ENCODE data around the gene CFDP1. TPM values are rescaled to one million over a fixed set of nuclear protein-coding genes. Genes with fewer than 3 reads are reported as not detected.

The CFDP1 gene
- total RNA-seq, 1 donor from 2014 or later = 49.0 TPM

DNA sequence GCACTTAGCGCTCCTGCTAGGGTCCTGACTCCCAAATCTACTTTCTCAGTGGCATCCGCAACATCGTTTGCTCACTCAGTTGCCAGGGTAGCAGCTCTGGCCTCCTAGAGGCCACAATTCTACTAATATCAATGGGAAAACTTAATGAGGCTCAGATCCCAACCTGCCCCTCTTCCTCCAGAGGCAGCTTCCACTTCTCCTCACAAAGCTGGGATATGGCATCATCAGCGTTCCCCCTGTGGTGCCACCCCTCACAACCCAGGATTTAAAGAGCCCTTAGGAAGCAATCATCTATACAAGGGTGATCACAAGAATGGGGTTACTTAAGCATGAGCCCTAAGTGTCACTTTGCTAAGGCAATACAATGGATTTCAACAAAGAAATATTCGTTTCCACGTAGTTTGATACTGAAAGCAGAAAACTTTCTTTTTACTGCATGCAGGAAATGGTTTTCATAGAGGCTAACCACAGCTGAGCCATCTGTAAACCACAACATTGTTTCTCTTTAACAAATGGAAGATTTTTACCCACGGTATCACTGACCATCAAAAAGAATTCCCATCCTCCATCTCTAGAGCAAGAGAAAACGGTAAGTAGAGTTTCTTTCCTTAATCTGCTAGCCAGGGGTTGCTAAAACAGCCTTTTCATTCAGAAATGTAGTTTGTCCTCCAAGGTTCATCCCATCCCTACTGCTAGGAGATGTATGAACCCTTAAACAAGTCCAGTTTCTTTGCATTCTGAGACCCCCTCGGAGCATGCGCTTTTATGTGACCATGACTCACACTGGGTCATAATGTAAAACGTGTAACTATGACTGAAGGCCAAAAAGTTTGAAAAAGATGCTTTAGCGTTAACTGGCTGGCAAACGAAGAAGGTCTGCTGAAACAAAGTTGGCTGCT lies 113.5 kb downstream of the CFDP1 start:
- intact Hi-C loops (cut with DNase I) = no loop called here
- Histone ChIP-seq H3K36me3 (no peaks in the 10 kb centered on the region), H3K4me3 (no peak overlapping the region), H3K4me1 (peaks cover 7% of the 10 kb centered on the region), H3K27ac (no peak overlapping the region), H3K9me3 (no peaks in the 10 kb centered on the region), H3K27me3 (no peaks in the 10 kb centered on the region)
- DNase-seq (no peak), ATAC-seq (no peak)
- TF ChIP-seq, protein P1, sequence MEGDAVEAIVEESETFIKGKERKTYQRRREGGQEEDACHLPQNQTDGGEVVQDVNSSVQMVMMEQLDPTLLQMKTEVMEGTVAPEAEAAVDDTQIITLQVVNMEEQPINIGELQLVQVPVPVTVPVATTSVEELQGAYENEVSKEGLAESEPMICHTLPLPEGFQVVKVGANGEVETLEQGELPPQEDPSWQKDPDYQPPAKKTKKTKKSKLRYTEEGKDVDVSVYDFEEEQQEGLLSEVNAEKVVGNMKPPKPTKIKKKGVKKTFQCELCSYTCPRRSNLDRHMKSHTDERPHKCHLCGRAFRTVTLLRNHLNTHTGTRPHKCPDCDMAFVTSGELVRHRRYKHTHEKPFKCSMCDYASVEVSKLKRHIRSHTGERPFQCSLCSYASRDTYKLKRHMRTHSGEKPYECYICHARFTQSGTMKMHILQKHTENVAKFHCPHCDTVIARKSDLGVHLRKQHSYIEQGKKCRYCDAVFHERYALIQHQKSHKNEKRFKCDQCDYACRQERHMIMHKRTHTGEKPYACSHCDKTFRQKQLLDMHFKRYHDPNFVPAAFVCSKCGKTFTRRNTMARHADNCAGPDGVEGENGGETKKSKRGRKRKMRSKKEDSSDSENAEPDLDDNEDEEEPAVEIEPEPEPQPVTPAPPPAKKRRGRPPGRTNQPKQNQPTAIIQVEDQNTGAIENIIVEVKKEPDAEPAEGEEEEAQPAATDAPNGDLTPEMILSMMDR (IDR thresholded peaks at IDR 0.05) = no peak

GRCh38 chr16:75318737-75319136 lies 114.6 kb downstream of the CFDP1 start:
- no peaks in the 10 kb centered on the region for H3K27me3 ChIP-seq
- no peaks in the 10 kb centered on the region for H3K9me3 ChIP-seq
- peaks cover 7% of the 10 kb centered on the region for H3K4me1 ChIP-seq
- no peak overlapping the region for H3K4me3 ChIP-seq
- intact Hi-C loops (cut with DNase I) = no loop called here
- ATAC-seq = no peak
- no peak for DNase-seq
- no peaks in the 10 kb centered on the region for H3K36me3 ChIP-seq
- TF ChIP-seq, protein P1 (IDR thresholded peaks at IDR 0.05) = no peak
- no peak overlapping the region for H3K27ac ChIP-seq

DNA sequence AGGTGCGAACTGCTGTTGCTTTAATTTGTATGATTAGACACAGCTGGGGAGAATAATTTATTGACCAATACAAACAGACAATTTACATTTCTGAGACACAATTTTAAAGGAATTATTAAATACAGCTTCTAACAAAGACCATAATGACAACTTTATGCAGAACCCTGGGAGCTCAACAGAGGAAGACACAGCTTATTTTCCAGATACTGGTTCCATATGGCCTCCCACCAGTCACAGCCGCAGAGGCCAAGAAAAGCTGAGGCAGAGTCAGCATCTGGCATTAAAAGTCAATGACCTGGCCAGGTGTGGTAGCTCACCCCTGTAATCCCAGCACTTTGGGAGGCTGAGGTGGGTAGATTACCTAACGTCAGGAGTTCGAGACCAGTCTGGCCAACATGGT lies 115.8 kb downstream of the CFDP1 start:
- intact Hi-C loops (cut with DNase I) = no loop called here
- Histone ChIP-seq H3K27ac (no peak overlapping the region), H3K4me1 (peaks cover 10% of the 10 kb centered on the region), H3K4me3 (no peak overlapping the region), H3K9me3 (no peaks in the 10 kb centered on the region), H3K27me3 (no peaks in the 10 kb centered on the region), H3K36me3 (peaks cover 7% of the 10 kb centered on the region)
- TF ChIP-seq, protein P1 (IDR thresholded peaks at IDR 0.05) = no peak
- ATAC-seq (no peak), DNase-seq (no peak)

GRCh38 chr16:75317101-75317522 lies 116.2 kb downstream of the CFDP1 start:
- Histone ChIP-seq H3K4me3 (no peak overlapping the region), H3K27me3 (no peaks in the 10 kb centered on the region), H3K9me3 (no peaks in the 10 kb centered on the region), H3K36me3 (peaks cover 7% of the 10 kb centered on the region), H3K4me1 (peaks cover 13% of the 10 kb centered on the region), H3K27ac (no peak overlapping the region)
- ATAC-seq = peak; percentile 85
- no peak for DNase-seq
- TF ChIP-seq, protein P1 (IDR thresholded peaks at IDR 0.05) = no peak
- intact Hi-C loops (cut with DNase I) = no loop called here

DNA sequence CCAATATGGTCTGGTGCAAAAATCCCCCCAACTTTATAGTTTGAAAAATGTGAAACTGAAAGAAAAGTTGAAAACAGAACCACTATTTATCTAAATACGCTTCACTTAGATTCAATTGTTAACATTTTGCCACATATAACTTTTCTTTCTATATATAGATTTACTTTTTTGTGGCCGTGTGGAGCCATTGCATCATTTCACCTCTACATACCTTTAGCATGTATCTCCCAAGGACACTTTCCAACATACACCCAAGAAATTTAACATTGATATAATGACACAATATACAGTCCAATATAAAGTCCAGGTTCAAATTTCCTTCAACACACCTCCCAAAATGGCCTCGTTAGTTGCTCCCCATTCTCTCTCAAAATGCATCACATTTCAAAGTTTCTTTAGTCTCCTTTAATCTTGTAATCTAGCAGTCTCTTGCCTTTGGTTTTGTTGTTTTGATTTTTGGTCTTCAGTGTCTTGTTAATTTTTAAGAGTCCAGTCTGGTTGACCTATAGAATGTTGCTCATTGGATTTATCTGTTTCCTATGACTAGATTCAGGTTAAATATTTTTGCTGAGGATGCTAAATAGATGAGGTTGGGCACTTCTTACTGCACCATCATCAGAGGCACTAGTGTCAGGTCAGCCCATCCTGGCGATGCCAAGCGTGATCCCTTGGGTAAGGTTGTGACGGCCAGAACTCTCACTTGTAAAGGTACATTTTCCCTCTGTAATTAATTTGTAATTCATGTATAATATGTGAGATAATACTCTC lies 117.6 kb downstream of the CFDP1 start:
- H3K4me3 ChIP-seq = no peak overlapping the region
- no peak overlapping the region for H3K27ac ChIP-seq
- DNase-seq (no peak), ATAC-seq (no peak)
- H3K36me3 ChIP-seq = peaks cover 7% of the 10 kb centered on the region
- TF ChIP-seq, protein P1 (IDR thresholded peaks at IDR 0.05) = no peak
- H3K9me3 ChIP-seq = no peaks in the 10 kb centered on the region
- intact Hi-C loops (cut with DNase I) = no loop called here
- H3K4me1 ChIP-seq = peaks cover 13% of the 10 kb centered on the region
- H3K27me3 ChIP-seq = no peaks in the 10 kb centered on the region
